ENCODE data around the gene GPR183.
A peak's percentile ranks its signal among the peaks of the same experiment; 100 is the strongest.

The GPR183 gene, protein sequence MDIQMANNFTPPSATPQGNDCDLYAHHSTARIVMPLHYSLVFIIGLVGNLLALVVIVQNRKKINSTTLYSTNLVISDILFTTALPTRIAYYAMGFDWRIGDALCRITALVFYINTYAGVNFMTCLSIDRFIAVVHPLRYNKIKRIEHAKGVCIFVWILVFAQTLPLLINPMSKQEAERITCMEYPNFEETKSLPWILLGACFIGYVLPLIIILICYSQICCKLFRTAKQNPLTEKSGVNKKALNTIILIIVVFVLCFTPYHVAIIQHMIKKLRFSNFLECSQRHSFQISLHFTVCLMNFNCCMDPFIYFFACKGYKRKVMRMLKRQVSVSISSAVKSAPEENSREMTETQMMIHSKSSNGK

DNA sequence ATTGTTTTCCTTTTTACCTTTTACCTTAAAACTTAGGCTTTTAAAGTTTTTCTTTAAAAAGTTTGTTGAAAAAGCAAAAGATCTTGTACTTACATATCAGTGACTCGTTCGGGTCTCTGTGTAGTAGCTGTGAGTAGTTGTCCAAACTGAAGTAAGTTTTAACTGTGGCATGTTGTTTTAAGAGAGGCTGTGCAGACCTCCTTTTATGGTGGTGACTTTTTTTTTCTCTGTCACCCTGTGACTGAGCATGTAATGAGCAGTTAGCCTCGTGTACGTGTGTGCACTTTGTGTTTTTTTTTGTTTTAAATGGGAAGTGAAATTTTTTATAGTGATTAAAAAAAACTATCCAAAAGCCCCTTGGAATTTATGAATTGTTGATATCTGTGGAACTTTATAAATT lies at the start of gene GPR183:
TSS of gene GPR183 (minus strand) at position 153 of the 400 bp plus-strand sequence. CDS start 11,254 bp downstream, outside the sequence.
- no peak for DNase-seq (ENCODE audit: low spot score)

DNA sequence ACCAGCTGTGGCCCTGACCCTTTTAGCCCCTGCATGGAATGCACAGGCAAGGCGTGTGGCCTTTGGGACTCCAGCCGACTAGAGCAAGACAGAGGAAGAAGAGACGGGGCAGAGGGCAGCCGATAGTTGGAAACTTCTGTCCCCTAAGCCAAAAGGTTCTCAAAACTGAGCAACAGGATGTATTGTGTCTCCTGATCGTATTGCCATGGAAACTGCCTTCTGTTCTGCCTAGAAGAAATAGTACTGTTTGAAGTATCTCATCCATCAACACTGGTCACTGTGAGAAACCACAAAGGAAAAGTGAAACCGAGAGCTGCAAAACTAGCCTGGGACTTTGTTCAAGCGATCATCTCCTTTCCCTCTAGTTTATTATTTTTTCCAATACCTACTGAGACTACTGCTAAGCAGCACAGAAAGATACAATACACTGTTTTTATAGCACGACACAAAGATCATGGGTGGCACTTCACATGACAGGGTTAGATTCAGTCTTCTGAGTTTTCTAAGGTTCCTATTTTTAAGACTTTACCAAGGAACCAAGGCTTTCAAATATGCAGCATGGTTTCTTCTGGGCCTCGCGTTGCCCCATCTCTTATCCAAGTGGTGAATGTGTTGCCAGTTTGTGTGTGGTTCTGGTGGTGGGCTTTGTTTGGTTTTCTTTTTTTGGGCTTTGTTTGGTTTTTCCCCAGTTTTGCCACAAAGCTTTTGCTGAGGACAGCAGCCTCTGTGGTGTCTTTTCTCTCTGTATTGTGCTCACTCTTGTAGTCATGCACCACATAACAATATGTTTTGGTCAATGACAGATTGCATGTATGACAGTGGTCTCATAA lies 49.3 kb upstream of the GPR183 start:
- DNase-seq (ENCODE audit: low spot score) = no peak

DNA sequence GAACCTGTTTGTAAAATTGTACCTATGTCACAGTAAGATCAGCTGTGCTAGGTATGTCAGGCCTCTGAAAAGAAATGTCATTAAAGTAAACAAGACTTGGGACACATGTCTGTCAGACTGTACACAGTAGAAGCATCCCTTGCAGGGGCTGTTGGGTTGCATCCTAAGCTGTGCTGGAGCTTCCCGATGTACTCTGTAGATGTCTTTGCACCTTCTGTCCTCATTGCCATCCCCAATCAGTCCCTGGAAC lies 48.7 kb upstream of the GPR183 start:
- no peak for DNase-seq (ENCODE audit: low spot score)

GRCh38 chr13:99355267-99356011 lies 48.2 kb upstream of the GPR183 start:
- no peak for DNase-seq (ENCODE audit: low spot score)

DNA sequence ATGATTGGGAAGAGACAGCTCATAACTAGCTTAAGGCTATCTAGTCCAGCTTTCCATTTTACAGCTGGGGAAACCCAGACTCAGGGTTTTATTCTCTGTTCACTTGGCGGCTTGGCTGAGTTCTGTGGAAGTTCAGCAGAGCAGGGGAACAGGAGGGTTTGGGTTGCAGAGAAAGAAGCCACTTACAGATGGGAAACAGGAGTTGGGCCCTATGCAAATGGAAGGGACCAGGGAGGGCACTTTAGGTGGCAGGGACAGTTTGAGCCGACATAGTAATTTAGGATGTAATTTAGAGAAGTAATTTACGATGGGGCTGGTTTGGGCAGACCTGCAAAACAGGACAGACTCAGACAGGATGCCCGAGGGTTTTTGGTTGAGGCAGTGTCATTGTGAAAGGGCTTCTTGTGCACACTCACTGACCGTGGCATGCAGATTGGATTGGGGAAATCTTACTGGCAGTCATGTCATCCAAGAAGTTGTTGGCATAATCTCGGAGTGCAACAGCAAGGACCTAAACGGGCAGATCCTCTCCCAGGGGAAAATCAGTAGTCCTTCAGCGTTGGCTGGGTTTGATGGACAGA lies 47.3 kb upstream of the GPR183 start:
- no peak for DNase-seq (ENCODE audit: low spot score)

DNA sequence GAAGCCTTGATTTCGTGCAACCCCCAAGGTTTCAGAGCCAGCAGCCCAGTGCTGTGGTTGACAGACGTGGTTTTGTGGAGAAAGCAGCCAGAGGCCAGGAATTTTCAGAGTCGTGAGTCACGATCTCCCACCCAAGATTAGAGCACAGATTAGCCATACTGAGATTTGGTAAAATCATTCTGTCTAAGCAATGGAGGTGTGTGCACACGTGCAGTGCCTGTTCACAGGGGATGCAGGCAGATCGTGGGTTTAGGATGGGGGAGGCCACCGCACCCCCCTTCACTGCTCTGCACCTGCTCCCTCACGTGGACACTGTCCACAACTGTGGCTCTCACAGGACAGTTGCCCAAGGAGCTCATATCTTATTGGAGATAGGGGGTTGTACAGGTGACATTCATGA lies 46.6 kb upstream of the GPR183 start:
- DNase-seq (ENCODE audit: low spot score) = peak; percentile 30

- no peak for DNase-seq (ENCODE audit: low spot score)
Measured at GRCh38 chr13:99353246-99353600, 46.0 kb upstream of the GPR183 start.

- no peak for DNase-seq (ENCODE audit: low spot score)
Measured at GRCh38 chr13:99352351-99353245, 45.4 kb upstream of the GPR183 start.

DNA sequence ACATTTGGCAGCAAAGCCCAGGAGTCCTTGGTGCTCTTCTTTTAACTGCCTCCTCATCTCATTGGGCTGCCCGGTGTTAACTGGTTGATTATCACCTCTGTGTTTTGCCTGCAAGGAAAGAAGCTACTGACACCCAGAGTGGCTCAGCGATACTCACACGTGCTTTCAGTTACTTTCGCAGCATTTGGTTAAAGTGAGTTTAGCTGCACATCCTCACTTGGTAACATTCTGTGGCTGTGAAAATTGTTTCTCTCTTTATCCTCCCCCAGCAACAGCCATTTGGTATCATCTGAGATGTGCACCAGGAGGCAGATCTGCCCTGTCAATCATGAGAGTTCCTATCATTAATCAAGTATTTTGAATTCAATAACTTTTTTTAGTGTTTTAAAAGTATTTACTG lies 44.6 kb upstream of the GPR183 start:
- no peak for DNase-seq (ENCODE audit: low spot score)

DNA sequence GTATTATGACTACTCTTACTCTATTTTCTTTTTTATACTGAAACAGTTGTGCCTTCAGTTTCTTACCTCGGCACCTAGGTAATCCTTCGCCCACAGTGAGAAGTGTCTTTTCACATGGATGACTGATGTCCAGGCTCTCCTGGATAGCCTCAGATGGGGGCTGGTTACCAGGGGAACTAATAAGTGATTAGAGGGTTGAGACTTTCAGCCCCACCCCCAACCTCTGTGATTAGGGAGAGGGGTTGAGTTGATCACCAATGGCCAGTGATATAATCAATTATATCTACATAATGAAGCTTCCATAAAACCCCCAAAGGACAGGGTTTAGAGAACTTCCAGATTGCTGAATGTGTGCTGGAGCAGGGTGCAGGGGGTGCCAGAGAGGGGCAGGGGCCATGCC lies 43.0 kb upstream of the GPR183 start:
- no peak for DNase-seq (ENCODE audit: low spot score)

GRCh38 chr13:99347911-99348451 lies 40.8 kb upstream of the GPR183 start:
- no peak for DNase-seq (ENCODE audit: low spot score)

DNA sequence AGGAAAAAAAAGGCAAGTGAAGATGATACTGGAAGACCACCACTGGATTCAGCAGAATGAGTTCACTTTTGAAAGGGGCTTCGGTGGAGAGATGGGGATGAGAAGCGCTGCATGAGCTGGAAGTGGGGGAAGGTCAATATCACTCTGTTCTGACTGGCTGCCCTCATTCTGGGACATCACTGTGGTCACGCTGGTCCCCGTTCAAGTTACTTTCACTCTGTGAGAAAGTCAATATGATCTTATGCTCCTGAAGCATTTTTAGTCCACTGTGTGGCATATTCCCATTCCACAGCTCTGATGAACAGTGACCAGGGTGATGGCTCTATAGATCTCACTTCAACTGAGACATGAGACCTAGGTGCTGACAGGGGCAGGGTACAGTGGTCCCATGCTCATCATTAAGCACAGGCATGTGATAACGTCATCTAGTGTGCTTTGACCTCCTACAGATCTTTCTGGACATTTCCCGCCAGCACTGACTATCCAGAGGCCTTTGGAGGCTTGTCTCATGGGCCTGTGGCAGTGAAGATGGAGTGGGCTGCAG lies 40.2 kb upstream of the GPR183 start:
- DNase-seq (ENCODE audit: low spot score) = no peak

GRCh38 chr13:99346335-99347042 lies 39.3 kb upstream of the GPR183 start:
- DNase-seq (ENCODE audit: low spot score) = no peak

DNA sequence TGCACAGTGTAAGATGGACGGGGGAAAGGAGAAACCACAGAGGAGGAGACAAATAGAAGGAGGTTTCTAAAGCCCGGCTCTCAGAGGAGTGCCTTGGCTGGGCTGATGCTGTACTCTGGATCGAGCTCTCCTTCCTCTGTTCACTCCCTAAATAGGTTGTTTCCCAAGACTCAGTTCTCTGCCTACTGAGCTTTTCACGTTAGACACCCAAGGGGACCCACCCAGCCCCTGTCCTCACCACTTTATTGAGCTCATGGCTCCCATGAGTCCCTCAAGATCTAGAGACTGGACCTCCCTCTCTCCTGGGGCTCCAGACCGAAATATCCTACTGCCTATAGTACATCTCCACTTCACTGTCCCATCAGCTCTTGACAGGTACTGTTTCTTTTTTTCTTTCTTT lies 38.1 kb upstream of the GPR183 start:
- no peak for DNase-seq (ENCODE audit: low spot score)

GRCh38 chr13:99344610-99345208 lies 37.5 kb upstream of the GPR183 start:
- DNase-seq (ENCODE audit: low spot score) = no peak

GRCh38 chr13:99342723-99343315 lies 35.6 kb upstream of the GPR183 start:
- DNase-seq (ENCODE audit: low spot score) = no peak

- DNase-seq (ENCODE audit: low spot score) = no peak
Measured at GRCh38 chr13:99341969-99342722, 34.9 kb upstream of the GPR183 start.

- no peak for DNase-seq (ENCODE audit: low spot score)
Measured at GRCh38 chr13:99340638-99341037, 33.4 kb upstream of the GPR183 start.
